HepG2 (cell line): Measurements from ENCODE around the gene SART1. TPM values are rescaled to one million over a fixed set of nuclear protein-coding genes. Genes with fewer than 3 reads are reported as not detected.

ENCODE experiments used
- AGO1 ChIP-seq: fragments of 200-400 bp; formaldehyde crosslinking; IDR thresholded peaks from 2 replicates; pipeline ENCODE4 v1.6.1; 2017; ENCODE audit warnings: mild to moderate bottlenecking, low read depth, low read length, moderate library complexity; ENCODE audit not compliant: poor library complexity, severe bottlenecking
- CAMTA2 ChIP-seq: sonication (generic); formaldehyde crosslinking; IDR thresholded peaks from 2 replicates; pipeline ENCODE4 v1.4.0; 2020; ENCODE audit warnings: mild to moderate bottlenecking, missing genetic modification reagents, borderline replicate concordance
- HNF1B ChIP-seq: sonication (generic); formaldehyde crosslinking; IDR thresholded peaks from 2 replicates; pipeline ENCODE4 v1.5.1; 2020; ENCODE audit warnings: mild to moderate bottlenecking, moderate library complexity, missing genetic modification reagents
- KLF12 ChIP-seq: sonication (generic); formaldehyde crosslinking; IDR thresholded peaks from 2 replicates; pipeline ENCODE4 v1.4.0; 2020; ENCODE audit warnings: missing genetic modification reagents, borderline replicate concordance
- MLXIP ChIP-seq: sonication (generic); formaldehyde crosslinking; IDR thresholded peaks from 2 replicates; pipeline ENCODE4 v1.9.0; 2021; ENCODE audit warnings: missing genetic modification reagents, borderline replicate concordance
- MNT ChIP-seq: fragments of 450-650 bp; IDR thresholded peaks from 2 replicates; pipeline ENCODE4 v1.6.1; 2016
- NBN ChIP-seq: fragments of 450-650 bp; conservative IDR thresholded peaks from 2 replicates; pipeline ENCODE4 v1.6.1; 2017
- NFYB ChIP-seq: sonication (generic); formaldehyde crosslinking; IDR thresholded peaks from 2 replicates; pipeline ENCODE4 v1.4.0; 2020; ENCODE audit warnings: missing genetic modification reagents
- PHF8 ChIP-seq: sonication (generic); formaldehyde crosslinking; IDR thresholded peaks from 2 replicates; pipeline ENCODE4 v1.5.0; 2020; ENCODE audit warnings: missing genetic modification reagents
- RBFOX2 ChIP-seq: fragments of 200-400 bp; formaldehyde crosslinking; IDR thresholded peaks from 2 replicates; pipeline ENCODE4 v1.6.1; 2017; ENCODE audit warnings: low read depth, mild to moderate bottlenecking, low read length
- ZBTB44 ChIP-seq: sonication (generic); formaldehyde crosslinking; IDR thresholded peaks from 2 replicates; pipeline ENCODE4 v1.4.0; 2020; ENCODE audit warnings: missing genetic modification reagents
- ZFP82 ChIP-seq: sonication (generic); formaldehyde crosslinking; IDR thresholded peaks from 2 replicates; pipeline ENCODE4 v1.5.1; 2020; ENCODE audit warnings: mild to moderate bottlenecking, missing genetic modification reagents, borderline replicate concordance
- ZNF451 ChIP-seq: sonication (generic); formaldehyde crosslinking; IDR thresholded peaks from 2 replicates; pipeline ENCODE4 v1.5.0; 2020; ENCODE audit warnings: mild to moderate bottlenecking, missing genetic modification reagents
- ZNF574 ChIP-seq: sonication (generic); formaldehyde crosslinking; IDR thresholded peaks from 2 replicates; pipeline ENCODE4 v1.4.0; 2020; ENCODE audit warnings: missing genetic modification reagents
- ZNF580 ChIP-seq: IDR thresholded peaks from 2 replicates; pipeline ENCODE4 v1.6.1; 2016; ENCODE audit warnings: low read depth, borderline replicate concordance
- ZNF746 ChIP-seq: sonication (generic); formaldehyde crosslinking; IDR thresholded peaks from 2 replicates; pipeline ENCODE4 v1.8.0; 2022; ENCODE audit warnings: mild to moderate bottlenecking, missing genetic modification reagents
- ZNF883 ChIP-seq: sonication (generic); formaldehyde crosslinking; IDR thresholded peaks from 2 replicates; pipeline ENCODE4 v1.5.1; 2020; ENCODE audit warnings: mild to moderate bottlenecking, missing genetic modification reagents; ENCODE audit errors: not compliant biosample characterization
- ZNF891 ChIP-seq: sonication (generic); formaldehyde crosslinking; IDR thresholded peaks from 2 replicates; pipeline ENCODE4 v1.5.0; 2020; ENCODE audit warnings: mild to moderate bottlenecking, missing genetic modification reagents
- polyA plus RNA-seq, 8 experiments: library from polyadenylated mRNA; depleted of rRNA in 3 of 8; stranded (reverse) in 7 of 8; unstranded in 1 of 8; fragments of >200 nt; fragmentation: Illumina TruSeq in 4 of 8; extraction: Trizol in 4 of 8; gene quantifications; 2 replicates each; pipeline versions ENCODE4 v1.2.1 to v1.2.3, GENCODE V29; 2011 to 2016; ENCODE audit warnings: low read depth in 4 of 8, missing spikeins in 1 of 8, mixed read lengths in 1 of 8; ENCODE audit not compliant: insufficient read depth in 1 of 8
- total RNA-seq, 5 experiments: library from RNA; depleted of rRNA; stranded (reverse); fragments of >200 nt; fragmentation: Illumina TruSeq; extraction: Trizol; gene quantifications; 2 replicates each; pipeline ENCODE4 v1.2.3, GENCODE V29; 2016; ENCODE audit warnings: low read depth in 1 of 5

The SART1 gene
- total and polyA plus RNA-seq, 2 of the 13 experiments (the other 11 are each of a cell fraction or from before 2014, with no cell fraction given): 11.3 to 22.5 TPM

- TF ChIP-seq MNT: no peak
- TF ChIP-seq PHF8 (CRISPR knock-in tag): no peak
- no peak for TF ChIP-seq AGO1
- TF ChIP-seq MLXIP: no peak
- no peak for TF ChIP-seq ZNF883 (CRISPR knock-in tag)
- no peak for TF ChIP-seq ZFP82 (CRISPR knock-in tag)
- TF ChIP-seq ZNF891 (CRISPR knock-in tag): no peak
- TF ChIP-seq ZBTB44 (CRISPR knock-in tag): no peak
- TF ChIP-seq HNF1B (CRISPR knock-in tag): peak; percentile 31; the same call in 1 of the 2 replicates
- no peak for TF ChIP-seq ZNF746 (CRISPR knock-in tag)
- peak; percentile 66 for TF ChIP-seq ZNF574
- no peak for TF ChIP-seq NBN
- TF ChIP-seq RBFOX2: no peak
- TF ChIP-seq ZNF580: no peak
- TF ChIP-seq CAMTA2 (CRISPR knock-in tag): no peak
- TF ChIP-seq NFYB (CRISPR knock-in tag): no peak
- TF ChIP-seq KLF12 (CRISPR knock-in tag): 0 out of 2 replicates have a peak, but pooled peaks have one; percentile 58
- TF ChIP-seq ZNF451 (CRISPR knock-in tag): no peak
Measured at GRCh38 chr11:66022401-66023185, 61.1 kb downstream of the SART1 start (continued).
